ENCODE results near the gene S100P.

The S100P gene

DNA sequence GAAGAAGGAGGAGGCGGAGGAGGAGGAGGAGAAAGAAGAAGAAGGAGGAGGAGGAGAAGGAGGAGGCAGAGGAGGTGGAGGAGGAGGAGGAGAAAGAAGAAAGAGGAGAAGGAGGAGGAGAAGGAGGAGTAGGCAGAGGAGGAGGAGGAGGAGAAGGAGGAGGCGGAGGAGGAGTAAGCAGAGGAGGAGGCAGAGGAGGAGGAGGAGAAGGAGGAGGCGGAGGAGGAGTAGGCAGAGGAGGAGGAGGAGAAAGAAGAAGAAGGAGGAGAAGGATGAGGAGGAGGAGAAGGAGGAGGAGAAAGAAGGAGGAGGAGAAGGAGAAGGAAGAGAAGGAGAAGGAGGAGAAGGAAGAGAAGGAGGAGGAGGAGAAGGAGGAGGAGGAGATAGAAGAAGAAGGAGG, 33.2 kb upstream of the S100P start:
- in situ Hi-C loops (cut with HindIII; ENCODE audit: low pct_ligation_motif_present, low sequenced_read_pairs), result no loop called here
- H3K27me3 ChIP-seq (replicated peaks), result peaks cover 18% of the 10 kb centered on the region
- no peaks in the 10 kb centered on the region for H3K36me3 ChIP-seq (replicated peaks)
- no peak for DNase-seq
- TF ChIP-seq, protein P1, sequence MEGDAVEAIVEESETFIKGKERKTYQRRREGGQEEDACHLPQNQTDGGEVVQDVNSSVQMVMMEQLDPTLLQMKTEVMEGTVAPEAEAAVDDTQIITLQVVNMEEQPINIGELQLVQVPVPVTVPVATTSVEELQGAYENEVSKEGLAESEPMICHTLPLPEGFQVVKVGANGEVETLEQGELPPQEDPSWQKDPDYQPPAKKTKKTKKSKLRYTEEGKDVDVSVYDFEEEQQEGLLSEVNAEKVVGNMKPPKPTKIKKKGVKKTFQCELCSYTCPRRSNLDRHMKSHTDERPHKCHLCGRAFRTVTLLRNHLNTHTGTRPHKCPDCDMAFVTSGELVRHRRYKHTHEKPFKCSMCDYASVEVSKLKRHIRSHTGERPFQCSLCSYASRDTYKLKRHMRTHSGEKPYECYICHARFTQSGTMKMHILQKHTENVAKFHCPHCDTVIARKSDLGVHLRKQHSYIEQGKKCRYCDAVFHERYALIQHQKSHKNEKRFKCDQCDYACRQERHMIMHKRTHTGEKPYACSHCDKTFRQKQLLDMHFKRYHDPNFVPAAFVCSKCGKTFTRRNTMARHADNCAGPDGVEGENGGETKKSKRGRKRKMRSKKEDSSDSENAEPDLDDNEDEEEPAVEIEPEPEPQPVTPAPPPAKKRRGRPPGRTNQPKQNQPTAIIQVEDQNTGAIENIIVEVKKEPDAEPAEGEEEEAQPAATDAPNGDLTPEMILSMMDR (IDR thresholded peaks at IDR 0.05; ENCODE audit: low read depth, low read length, missing control alignments), result no peak
- no peak overlapping the region for H3K4me3 ChIP-seq (ENCODE audit: low read depth, low read length)
- no peak overlapping the region for H3K27ac ChIP-seq

DNA sequence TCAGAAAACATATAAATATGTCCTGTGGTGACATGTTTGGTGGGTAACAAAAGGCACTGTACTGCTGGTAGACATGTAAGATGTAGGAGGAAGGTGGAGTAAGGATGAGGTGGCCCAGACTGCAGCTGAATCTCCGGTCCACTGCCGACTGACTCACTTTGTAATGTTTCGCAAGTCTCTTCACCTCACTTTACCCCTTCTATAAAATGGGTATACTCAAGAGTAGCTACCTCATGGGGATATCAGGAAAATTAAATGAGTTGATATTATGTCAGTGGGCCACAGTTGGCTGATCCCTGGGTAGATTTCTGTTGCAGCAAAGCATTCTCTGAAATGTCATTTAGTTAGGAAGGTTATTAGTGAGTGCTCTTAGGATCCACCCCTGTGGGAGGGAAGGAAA, 31.1 kb upstream of the S100P start:
- no peak for DNase-seq
- Histone ChIP-seq H3K4me3 (ENCODE audit: low read depth, low read length) (no peak overlapping the region), H3K27me3 (replicated peaks) (peaks cover 18% of the 10 kb centered on the region), H3K36me3 (replicated peaks) (no peaks in the 10 kb centered on the region), H3K27ac (no peak overlapping the region)
- TF ChIP-seq, protein P1 (IDR thresholded peaks at IDR 0.05; ENCODE audit: low read depth, low read length, missing control alignments), result no peak
- in situ Hi-C loops (cut with HindIII; ENCODE audit: low pct_ligation_motif_present, low sequenced_read_pairs), result no loop called here

DNA sequence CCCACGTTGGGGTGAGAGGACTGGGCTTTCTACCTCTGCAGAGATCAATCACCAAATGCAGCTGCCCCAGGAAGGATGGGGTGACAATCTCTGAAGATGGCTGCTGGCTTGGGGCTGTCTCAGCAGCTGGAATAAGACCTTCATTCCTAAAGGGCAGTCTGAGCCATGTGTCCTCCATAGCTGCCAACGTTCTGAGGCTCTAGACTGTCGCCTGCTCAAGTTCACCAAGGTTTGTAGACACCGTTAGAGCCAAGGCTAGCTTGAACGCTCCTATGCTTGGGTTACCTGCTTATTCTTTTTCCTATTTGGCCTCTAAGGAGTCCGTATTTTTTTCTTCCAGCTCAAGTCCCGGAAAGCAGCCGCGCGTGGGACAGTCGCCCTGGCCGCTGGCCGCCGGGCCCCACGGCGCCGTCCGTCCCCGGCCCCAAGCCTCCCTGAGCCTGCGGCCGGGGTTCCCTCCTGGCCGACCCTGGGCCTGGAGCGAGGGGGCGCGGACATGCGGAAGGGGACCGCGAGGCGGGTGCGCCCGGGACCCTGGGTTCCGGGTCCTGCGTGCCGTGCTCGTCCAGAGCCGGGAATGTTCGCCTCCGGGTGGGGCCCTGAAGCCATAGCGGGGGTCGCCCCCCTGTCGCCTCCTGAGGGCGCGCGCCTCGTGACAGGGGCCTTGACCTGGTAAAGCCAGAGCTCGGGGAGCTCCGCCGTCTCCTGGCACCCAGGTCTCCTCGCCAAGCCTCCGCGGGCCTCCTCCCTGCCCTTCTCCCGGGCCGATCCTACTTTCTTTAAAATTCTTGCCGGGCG, 29.9 kb upstream of the S100P start:
- TF ChIP-seq, protein P1 (IDR thresholded peaks at IDR 0.05; ENCODE audit: low read depth, low read length, missing control alignments), result no peak
- Histone ChIP-seq H3K27me3 (replicated peaks) (peaks cover 18% of the 10 kb centered on the region), H3K4me3 (ENCODE audit: low read depth, low read length) (no peak overlapping the region), H3K36me3 (replicated peaks) (no peaks in the 10 kb centered on the region), H3K27ac (no peak overlapping the region)
- in situ Hi-C loops (cut with HindIII; ENCODE audit: low pct_ligation_motif_present, low sequenced_read_pairs), result no loop called here
- no peak for DNase-seq

DNA sequence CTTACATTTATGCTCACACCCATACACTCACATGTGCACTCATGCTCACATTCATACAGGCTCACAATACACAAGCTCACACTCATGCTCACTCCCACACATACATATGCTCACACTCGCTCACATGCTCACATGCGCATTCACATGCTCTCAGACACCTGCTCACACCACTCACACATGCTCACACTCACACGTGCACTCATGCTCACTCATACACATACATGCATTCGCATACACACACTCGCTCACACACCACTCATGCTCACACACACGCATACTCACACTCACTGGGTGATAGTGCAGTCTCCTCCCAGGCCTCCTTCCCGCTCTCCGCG, 28.4 kb upstream of the S100P start:
- Histone ChIP-seq H3K27me3 (replicated peaks) (peaks cover 18% of the 10 kb centered on the region), H3K27ac (no peak overlapping the region), H3K4me3 (ENCODE audit: low read depth, low read length) (no peak overlapping the region), H3K36me3 (replicated peaks) (no peaks in the 10 kb centered on the region)
- TF ChIP-seq, protein P1 (IDR thresholded peaks at IDR 0.05; ENCODE audit: low read depth, low read length, missing control alignments), result no peak
- in situ Hi-C loops (cut with HindIII; ENCODE audit: low pct_ligation_motif_present, low sequenced_read_pairs), result no loop called here
- no peak for DNase-seq

DNA sequence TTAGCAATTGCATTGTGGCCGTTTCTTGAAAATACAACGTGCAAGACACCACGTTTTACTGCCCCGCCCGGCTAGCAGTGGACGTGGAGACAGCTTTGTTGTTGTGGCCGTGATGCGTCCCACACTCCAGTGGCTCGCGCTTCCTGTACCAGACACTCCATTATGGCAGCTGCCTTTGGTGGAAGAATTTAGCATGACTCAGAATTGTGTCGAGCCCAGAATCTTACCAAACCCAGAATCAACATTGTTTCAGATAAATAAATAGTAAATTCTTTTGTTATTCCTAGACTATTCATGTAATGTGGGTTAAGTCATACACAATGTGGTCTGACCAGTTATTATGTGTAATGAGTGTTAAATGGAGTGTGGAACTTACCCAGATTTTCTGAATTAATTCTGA, 25.3 kb upstream of the S100P start:
- in situ Hi-C loops (cut with HindIII; ENCODE audit: low pct_ligation_motif_present, low sequenced_read_pairs), result no loop called here

More for the DNA sequence above, 25.3 kb upstream of the S100P start:
- H3K36me3 ChIP-seq (replicated peaks), result no peaks in the 10 kb centered on the region
- H3K27me3 ChIP-seq (replicated peaks), result peaks cover 14% of the 10 kb centered on the region
- peak; percentile 56 for DNase-seq
- TF ChIP-seq, protein P1 (IDR thresholded peaks at IDR 0.05; ENCODE audit: low read depth, low read length, missing control alignments), result no peak
- no peak overlapping the region for H3K4me3 ChIP-seq (ENCODE audit: low read depth, low read length)
- H3K27ac ChIP-seq, result no peak overlapping the region
